Skeletal muscle tissue (tissue), 4 donors: Measurements from ENCODE around the gene TNIK. TPM values are rescaled to one million over a fixed set of nuclear protein-coding genes. Genes with fewer than 3 reads are reported as not detected.

Source experiments
- H3K27ac ChIP-seq: one replicate; pipeline ENCODE4 v1.7.0; 2013; ENCODE audit warnings: mild to moderate bottlenecking, low read depth, low read length, inconsistent platforms
- H3K27me3 ChIP-seq, 3 donors: one replicate each; pipeline ENCODE4 v1.7.0; 2013; ENCODE audit warnings: low read length in 3 of 3; ENCODE audit not compliant: control insufficient read depth in 3 of 3, insufficient read depth in 3 of 3
- H3K36me3 ChIP-seq, 3 donors: one replicate each; pipeline ENCODE4 v1.7.0; 2013; ENCODE audit warnings: low read length in 3 of 3; ENCODE audit not compliant: control insufficient read depth in 3 of 3, insufficient read depth in 3 of 3
- H3K4me1 ChIP-seq, 3 donors: one replicate each; pipeline ENCODE4 v1.7.0; 2013; ENCODE audit warnings: low read length in 3 of 3, mild to moderate bottlenecking in 3 of 3; ENCODE audit not compliant: control insufficient read depth in 3 of 3, insufficient read depth in 3 of 3
- H3K4me3 ChIP-seq, 3 donors: one replicate each; pipeline ENCODE4 v1.7.0; 2013; ENCODE audit warnings: low read length in 3 of 3
- H3K9ac ChIP-seq, 3 donors: one replicate each; pipeline ENCODE4 v1.7.0; 2013; ENCODE audit warnings: low read length in 3 of 3, mild to moderate bottlenecking in 3 of 3, moderate library complexity in 2 of 3, low read depth in 1 of 3
- H3K9me3 ChIP-seq, 3 donors: one replicate each; pipeline ENCODE4 v1.7.0; 2013; ENCODE audit warnings: low read length in 3 of 3; ENCODE audit not compliant: control insufficient read depth in 3 of 3
- total RNA-seq: library from RNA; depleted of rRNA; stranded (reverse); fragments of >200 nt; gene quantifications from one replicate; pipeline ENCODE4 v1.2.3, GENCODE V29; 2014
- donor health status: Osteomylitis.

The TNIK gene
- total RNA-seq, 1 donor from 2014 or later = 31.3 TPM

DNA sequence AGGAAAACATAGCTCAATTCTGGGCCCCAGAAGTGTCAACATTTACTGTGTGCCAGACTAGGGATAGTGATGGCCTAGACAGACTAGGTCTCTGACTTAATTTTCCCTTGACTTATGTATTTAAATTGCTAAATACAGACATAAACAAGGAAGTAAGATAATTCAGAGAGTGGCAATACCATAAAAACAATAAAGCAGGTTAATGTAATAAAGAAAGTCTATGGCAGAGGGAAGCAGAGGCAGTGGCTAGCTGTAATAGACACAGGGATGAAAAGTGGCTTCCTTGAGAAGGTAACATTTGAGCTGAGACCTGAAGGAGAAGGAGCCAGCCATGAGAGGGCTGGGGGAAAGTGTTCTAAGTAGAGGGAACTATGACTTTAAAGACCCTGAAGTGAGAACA lies 95.7 kb downstream of the TNIK start:
- H3K4me3 ChIP-seq = no peak overlapping the region
- no peak overlapping the region for H3K9ac ChIP-seq
- peaks cover 8 to 21% (median 8%) of the 10 kb centered on the region in 3 donors for H3K4me1 ChIP-seq
- no peaks in the 10 kb centered on the region for H3K27me3 ChIP-seq
- H3K9me3 ChIP-seq = no peaks in the 10 kb centered on the region
- H3K27ac ChIP-seq = no peak overlapping the region
- H3K36me3 ChIP-seq = no peaks in the 10 kb centered on the region

DNA sequence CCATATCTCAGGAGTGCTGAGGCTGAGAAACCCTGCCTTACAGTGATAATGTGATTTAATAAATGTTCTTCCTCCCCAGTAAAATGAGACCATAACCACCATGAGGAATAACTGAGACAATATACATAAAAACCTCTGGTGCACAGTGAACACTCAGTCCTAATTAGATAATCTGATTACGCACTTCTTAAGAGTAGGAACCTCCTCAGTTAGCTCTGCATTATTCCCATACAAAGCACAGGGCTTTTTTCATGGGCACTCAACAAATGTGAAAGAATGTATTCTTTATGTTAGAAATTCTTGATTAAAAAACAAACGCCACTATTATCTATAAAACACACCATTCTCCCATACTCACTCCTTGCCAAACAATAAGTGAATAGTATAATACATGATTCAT lies 97.0 kb downstream of the TNIK start:
- H3K36me3 ChIP-seq = no peaks in the 10 kb centered on the region
- no peak overlapping the region for H3K9ac ChIP-seq

DNA sequence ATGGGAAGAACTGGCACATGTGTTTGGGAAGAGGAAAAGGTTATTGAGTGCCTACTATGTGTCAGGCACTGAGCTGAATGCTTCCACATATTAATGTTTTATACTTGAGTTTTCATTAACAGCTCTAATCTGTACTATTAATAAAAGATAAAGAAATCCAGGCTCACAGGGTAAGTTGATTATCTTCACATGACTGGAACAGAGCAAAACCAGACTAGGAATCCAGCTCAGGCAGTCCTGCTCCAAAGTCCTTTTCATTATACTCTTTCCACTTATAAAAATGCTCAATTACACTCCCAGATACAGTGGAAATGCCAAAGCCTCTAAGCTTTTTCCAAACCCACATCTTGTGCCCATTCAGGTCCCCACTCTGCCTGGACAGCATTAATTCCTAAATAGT lies 97.6 kb downstream of the TNIK start:
- no peak overlapping the region for H3K9ac ChIP-seq
- no peaks in the 10 kb centered on the region for H3K27me3 ChIP-seq
- H3K27ac ChIP-seq = no peak overlapping the region
- H3K9me3 ChIP-seq = no peaks in the 10 kb centered on the region
- no peaks in the 10 kb centered on the region for H3K36me3 ChIP-seq
- H3K4me3 ChIP-seq = no peak overlapping the region
- H3K4me1 ChIP-seq = peaks cover 8 to 21% (median 11%) of the 10 kb centered on the region in 3 donors

More for the DNA sequence above, 97.0 kb downstream of the TNIK start:
- no peak overlapping the region for H3K27ac ChIP-seq
- no peaks in the 10 kb centered on the region for H3K9me3 ChIP-seq
- H3K4me1 ChIP-seq = peaks cover 8 to 21% (median 8%) of the 10 kb centered on the region in 3 donors
- H3K27me3 ChIP-seq = no peaks in the 10 kb centered on the region
- no peak overlapping the region for H3K4me3 ChIP-seq

DNA sequence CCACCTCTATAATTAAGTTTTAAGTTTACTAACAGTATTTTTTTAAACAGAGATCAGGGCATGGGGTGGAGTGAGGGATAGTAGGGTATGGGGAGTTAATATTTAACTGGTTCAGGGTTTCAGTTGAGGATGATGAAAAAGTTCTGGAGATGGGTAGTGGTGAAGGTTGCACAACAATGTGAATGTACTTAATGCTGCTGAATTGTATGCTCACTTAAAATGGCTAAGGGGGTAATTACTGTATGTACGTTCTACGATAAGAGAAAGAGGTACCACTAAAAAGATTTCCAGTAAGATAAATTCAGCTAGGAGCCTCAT lies 101.4 kb downstream of the TNIK start:
- no peaks in the 10 kb centered on the region for H3K36me3 ChIP-seq
- H3K27me3 ChIP-seq = no peaks in the 10 kb centered on the region
- H3K9me3 ChIP-seq = no peaks in the 10 kb centered on the region
- no peak overlapping the region for H3K4me3 ChIP-seq
- H3K9ac ChIP-seq = no peak overlapping the region
- no peak overlapping the region for H3K27ac ChIP-seq
- peaks cover 5 to 18% (median 14%) of the 10 kb centered on the region in 3 donors for H3K4me1 ChIP-seq

DNA sequence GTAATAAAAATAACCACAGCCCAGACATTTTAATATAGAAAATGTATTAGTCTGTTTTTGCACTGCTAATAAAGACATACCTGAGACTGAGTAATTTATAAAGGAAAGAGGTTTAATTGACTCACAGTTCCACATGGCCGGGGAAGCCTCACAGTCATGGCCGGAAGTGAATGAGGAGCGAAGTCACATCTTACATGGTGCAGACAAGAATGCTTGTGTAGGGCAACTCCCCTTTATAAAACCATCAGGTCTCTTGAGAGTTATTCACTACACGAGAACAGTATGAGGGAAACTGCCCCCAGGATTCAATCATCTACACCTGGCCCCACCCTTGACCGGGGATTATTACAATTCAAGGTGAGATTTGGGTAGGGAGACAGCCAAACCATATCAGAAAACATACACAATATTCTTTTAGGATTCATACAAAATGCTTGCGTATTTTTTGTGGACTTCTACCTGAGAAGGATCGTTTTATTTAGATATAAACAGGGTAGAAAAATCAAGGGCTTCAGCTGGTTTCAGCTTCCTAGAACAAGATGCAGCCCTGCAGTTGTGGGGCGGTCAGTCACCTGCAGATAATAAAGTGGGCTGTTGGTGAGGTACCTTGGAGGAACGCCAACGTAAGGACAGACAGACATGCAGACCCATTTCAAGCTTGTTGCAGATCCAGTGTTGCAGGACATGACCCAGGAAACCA lies 101.9 kb downstream of the TNIK start:
- H3K9ac ChIP-seq = no peak overlapping the region
- no peaks in the 10 kb centered on the region for H3K36me3 ChIP-seq
- H3K27me3 ChIP-seq = no peaks in the 10 kb centered on the region
- H3K4me1 ChIP-seq = peaks cover 5 to 18% (median 14%) of the 10 kb centered on the region in 3 donors
- H3K4me3 ChIP-seq = no peak overlapping the region
- no peak overlapping the region for H3K27ac ChIP-seq
- no peaks in the 10 kb centered on the region for H3K9me3 ChIP-seq

DNA sequence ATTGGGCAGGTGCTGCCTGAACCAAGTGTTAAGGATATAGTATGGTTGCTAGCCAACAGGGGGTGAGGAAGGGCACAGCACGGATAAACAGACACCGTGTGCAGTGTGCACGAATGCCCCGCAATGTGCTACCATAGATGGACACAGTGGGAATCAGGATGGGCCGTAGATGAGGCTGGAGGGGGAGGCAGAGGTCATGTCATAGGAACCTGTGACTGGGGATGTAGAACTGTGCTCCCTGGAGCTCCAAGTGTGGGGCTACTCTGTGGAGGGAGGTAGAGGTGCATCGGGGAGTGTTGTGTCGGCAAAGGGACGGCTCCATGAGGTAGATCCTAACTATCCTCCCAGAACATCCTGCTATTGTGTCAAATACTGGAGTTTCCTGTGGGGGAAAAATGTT lies 102.5 kb downstream of the TNIK start:
- H3K9me3 ChIP-seq = no peaks in the 10 kb centered on the region
- H3K9ac ChIP-seq = no peak overlapping the region
- peaks cover 2 to 13% (median 11%) of the 10 kb centered on the region in 3 donors for H3K4me1 ChIP-seq
- H3K27me3 ChIP-seq = no peaks in the 10 kb centered on the region
- H3K36me3 ChIP-seq = no peaks in the 10 kb centered on the region
- H3K27ac ChIP-seq = no peak overlapping the region
- no peak overlapping the region for H3K4me3 ChIP-seq

DNA sequence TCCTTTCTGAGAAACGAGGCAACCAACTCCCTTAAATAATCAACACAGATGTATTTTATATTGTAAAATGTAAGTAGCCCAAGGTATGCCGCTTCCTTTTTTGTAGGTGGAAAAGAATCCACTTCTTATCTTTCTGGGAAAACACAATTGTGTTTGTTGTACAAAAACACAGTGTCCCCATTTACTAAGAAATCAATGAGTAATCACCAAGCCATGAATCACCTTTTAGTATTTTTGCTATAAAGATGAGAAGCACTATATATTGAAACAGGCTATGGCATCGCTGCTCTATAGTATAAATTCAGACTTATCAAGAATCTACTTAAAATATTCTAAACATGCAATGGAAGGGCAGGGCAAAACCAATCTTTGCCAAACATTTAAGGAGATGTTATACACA lies 104.0 kb downstream of the TNIK start:
- Histone ChIP-seq H3K4me1 (peaks cover 3 to 16% (median 13%) of the 10 kb centered on the region in 3 donors), H3K27me3 (no peaks in the 10 kb centered on the region), H3K27ac (no peak overlapping the region), H3K4me3 (no peak overlapping the region), H3K9ac (no peak overlapping the region), H3K9me3 (no peaks in the 10 kb centered on the region), H3K36me3 (no peaks in the 10 kb centered on the region)

DNA sequence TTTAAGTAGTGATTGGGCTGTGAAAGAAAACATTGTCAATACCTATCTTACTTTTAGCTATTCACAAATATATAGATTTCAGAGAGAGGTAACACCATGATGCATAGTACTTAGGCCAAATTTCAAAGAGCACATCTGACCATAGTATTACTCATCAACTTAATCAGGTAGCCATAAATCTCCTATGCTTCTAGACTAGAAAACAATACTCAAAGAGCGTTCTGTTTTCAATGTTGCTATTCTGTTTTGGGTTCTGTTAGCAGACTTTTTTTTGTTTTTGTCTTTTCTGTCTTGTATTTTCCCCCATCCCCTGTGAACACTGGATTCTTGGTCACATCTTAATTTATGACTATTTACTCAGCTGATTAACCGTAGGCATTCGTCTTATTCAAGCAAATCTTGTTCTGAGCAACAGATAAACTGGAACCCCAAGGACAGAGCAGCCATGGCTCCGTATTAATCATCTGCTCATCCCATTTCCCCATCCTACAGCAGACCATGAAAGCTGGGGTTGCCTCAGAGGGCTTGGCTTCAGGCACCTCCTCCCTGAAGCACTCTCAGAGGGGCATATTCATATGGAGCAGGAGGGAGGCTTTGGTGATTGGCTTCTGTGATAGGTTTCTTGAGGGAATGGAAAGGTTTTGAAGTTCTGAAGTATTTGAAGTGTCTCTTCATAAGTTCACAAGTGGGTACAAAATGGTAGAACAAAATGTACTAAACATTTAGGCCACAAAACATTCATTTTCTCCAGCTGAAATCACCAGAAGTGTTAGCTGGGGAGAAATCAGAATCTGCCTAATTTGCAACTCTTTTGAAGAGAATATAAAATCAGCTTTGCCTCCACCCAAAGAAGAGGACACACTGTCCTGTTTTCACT lies 105.3 kb downstream of the TNIK start:
- peaks cover 2 to 8% (median 4%) of the 10 kb centered on the region in 3 donors for H3K4me1 ChIP-seq
- no peaks in the 10 kb centered on the region for H3K27me3 ChIP-seq
- H3K27ac ChIP-seq = no peak overlapping the region
- H3K36me3 ChIP-seq = no peaks in the 10 kb centered on the region
- no peaks in the 10 kb centered on the region for H3K9me3 ChIP-seq
- no peak overlapping the region for H3K9ac ChIP-seq
- H3K4me3 ChIP-seq = no peak overlapping the region

DNA sequence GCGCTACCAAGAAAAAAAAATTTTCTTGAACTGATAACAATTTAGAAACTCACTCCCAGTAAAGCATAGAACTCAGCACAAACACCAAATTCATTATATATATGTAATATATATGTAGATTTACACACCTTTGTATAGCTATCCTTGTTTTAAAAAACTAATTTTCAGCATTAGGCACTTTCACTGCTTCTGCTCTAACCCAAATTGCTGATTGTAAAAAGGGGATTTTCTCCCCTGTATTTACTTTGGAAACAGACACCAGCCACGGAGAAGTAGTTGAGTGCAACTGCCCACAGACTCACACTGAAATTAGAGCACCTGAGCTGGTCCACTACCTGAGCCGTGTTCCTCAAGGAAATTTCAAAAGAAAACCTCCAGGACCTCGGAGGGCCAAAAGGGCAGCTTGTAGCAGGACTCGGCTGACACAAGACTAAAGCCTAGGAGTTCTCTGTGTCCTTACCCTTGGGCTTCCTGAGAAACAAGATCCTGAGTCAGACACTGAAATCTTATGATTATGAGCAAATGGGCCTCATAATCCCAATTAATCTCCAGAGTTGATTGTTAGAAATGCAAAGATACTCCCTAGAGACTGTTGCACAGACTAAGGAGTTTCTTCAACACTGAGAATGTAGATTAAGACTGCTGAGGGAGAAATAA lies 106.0 kb downstream of the TNIK start:
- Histone ChIP-seq H3K36me3 (no peaks in the 10 kb centered on the region), H3K4me3 (no peak overlapping the region), H3K4me1 (peaks cover 2 to 8% (median 4%) of the 10 kb centered on the region in 3 donors), H3K27me3 (no peaks in the 10 kb centered on the region), H3K27ac (no peak overlapping the region), H3K9ac (no peak overlapping the region), H3K9me3 (no peaks in the 10 kb centered on the region)

DNA sequence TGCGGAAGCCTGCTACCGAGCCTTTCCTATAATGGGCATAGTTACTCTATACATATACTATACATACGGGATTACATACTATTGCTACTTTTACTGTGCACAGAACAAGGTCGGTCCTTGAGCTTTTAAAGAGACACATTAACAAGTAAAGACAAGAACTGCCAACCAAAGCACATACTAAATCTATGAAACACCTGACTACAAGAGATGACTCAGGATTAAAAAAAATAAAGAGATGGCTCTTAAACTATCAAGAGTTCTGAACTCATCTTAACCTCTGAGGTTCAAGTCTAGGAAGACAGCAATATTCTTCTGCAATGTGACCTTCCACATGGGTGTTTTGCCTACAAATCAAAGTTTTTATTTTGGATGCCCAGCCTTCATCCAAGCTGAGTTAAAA lies 106.8 kb downstream of the TNIK start:
- Histone ChIP-seq H3K27ac (no peak overlapping the region), H3K9me3 (no peaks in the 10 kb centered on the region)

More for the DNA sequence above, 106.8 kb downstream of the TNIK start:
- Histone ChIP-seq H3K4me3 (no peak overlapping the region), H3K9ac (no peak overlapping the region), H3K36me3 (no peaks in the 10 kb centered on the region), H3K4me1 (peaks cover 2 to 8% (median 4%) of the 10 kb centered on the region in 3 donors), H3K27me3 (no peaks in the 10 kb centered on the region)
